HG03095 (cell line): ENCODE data around the gene ANKMY1.

Experiments
- ATAC-seq: cut with Tn5 transposase; IDR thresholded peaks from one replicate; pipeline ENCODE4 v1.9.1; 2021; ENCODE audit warnings: moderate library complexity; ENCODE audit not compliant: unreplicated experiment

ANKMY1 gene

DNA sequence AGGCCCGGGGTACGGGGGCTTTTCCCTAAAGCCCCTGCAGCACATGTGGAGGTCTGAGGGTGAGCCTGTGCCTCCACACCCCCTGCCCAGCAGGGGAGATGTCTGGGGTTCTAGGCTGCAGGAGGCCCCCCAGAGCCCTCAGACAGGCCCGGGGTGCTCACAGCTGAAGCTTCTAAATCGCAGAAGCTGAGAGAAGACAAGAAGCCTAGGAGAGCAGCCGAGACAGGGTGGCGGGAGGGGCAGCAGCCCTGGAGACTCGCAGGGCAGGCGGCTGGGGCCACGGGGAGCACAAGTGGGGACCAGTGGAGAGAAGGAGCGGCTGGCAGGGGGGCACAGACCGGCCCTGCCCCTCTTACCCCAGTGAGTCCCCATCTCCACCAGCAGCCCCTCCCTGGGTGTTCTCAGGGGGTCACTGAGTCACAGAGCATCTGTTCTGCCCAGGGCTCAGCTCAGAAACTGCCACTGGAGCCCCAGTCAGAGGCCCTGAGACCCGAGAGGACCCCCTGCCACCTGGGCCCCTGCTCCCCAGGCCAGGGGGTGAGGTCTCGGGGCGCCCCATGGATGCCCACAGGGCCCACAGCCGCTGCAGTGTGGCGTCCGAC, 96.2 kb downstream of the ANKMY1 start:
- no peak for ATAC-seq

DNA sequence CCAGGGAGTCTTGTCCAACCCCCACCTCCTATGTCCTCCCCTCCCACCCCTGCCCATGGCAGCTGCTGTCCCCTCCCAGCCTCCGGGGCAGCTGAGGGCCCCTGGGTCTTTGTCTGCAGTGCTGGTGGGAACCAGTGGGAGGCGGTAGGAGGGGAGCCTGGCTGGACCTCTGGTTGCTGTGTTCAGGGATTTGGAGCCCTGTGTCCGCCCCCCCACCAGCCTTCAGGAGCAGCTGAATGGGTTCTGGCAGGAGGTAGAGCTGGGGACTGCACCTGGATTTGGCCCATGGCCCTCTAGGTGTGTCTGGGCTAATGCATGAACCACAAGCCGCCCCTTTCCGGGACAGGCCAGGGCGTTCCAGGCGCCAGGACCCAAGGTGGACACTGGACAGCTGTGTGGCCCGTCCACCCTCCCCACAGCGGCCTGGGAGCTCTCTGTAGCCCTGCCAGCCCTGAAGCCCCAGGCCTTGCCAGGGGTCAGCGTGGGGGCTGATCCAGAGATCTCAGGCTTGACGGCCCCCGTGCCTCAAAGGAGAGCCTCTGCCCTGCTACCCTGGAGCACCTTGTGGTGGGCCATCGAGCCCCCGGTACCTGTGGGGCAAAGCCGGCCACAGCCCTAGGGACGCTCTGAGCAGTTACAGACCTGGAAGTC, 96.9 kb downstream of the ANKMY1 start:
- no peak for ATAC-seq

- ATAC-seq = no peak
Measured at GRCh38 chr2:240460253-240460711, 97.5 kb downstream of the ANKMY1 start.

GRCh38 chr2:240459401-240460252, 98.2 kb downstream of the ANKMY1 start:
- ATAC-seq = no peak

- ATAC-seq = no peak
Measured at GRCh38 chr2:240458900-240459391, 98.8 kb downstream of the ANKMY1 start.

DNA sequence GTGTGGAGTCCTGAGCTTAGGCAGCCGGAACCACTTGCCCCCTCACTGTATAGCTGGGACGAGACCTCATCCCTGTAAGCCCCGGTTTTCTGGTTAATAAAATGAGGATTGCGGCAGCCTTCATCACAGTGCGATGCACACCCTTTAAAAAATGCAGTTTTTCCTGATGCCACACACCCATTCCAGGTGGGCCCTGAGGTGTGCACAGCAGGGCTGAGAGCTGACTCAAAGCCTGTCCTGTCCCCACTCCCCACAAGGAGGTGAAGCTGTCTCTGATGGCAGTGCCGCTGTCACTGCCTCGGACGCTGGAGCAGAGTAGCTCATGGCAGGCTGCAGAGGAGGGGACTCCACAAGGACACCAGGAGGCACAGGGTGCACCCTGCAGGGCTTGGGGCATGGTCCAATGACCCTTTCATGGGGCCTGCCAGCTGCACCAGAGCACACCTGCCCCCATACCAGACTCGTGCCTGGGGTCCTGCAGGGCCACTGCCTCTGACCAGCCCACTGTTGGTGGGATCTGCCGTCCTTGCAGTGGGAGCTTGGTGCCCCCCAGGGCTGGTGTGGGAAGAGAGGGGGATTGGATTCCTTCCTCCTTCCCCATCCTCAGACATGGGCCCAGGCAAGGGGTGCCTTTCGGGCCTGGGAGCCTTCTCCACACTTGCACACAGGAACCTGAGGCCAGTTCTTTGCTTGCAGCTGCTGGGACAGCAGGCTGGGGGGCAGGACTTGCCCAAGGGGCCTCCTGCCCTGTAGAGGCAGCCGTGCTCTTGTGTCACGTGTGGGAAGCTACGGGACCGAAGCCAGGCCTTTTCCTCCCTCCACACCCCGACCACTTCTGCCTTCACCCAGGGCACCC, 99.5 kb downstream of the ANKMY1 start:
- ATAC-seq = no peak

GRCh38 chr2:240457223-240458043, 100.4 kb downstream of the ANKMY1 start:
- no peak for ATAC-seq

DNA sequence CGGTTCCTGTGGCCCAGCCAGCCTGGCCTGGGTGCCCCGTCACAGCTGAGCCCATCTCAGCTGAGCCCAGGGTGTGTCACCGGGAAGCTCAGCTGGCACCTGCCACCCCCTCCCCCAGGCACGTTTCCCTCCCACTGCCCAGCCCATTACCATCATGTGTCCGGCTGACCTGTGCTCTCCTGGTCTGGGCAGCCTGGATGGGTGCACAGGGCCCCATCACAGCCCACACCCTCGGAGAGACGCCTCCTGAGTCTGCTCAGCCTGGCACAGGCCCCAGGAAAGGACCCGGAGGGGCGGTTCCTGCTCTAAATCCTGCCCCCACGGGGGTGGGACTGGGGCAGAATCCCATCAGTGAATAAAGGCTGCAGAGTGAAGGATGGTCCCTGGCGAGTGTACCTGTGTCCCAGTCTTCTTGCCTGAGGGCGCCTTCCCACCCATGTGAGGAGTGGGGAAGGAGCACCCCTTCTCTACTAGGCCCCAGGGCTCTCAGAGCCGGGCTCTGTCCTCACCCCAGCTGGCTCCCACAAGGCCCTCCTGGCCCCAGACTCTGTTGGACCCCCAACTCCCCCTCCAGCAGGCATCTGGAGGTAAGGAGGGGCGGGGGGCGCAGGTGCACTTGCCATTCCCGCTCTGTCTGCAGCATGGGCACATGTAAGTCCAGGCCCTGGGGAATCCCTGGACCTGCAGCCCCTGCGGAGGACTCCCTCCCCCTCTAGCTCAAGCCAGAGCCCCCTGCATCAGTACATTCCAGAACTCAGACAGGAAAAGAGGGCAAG, 101.2 kb downstream of the ANKMY1 start:
- no peak for ATAC-seq

DNA sequence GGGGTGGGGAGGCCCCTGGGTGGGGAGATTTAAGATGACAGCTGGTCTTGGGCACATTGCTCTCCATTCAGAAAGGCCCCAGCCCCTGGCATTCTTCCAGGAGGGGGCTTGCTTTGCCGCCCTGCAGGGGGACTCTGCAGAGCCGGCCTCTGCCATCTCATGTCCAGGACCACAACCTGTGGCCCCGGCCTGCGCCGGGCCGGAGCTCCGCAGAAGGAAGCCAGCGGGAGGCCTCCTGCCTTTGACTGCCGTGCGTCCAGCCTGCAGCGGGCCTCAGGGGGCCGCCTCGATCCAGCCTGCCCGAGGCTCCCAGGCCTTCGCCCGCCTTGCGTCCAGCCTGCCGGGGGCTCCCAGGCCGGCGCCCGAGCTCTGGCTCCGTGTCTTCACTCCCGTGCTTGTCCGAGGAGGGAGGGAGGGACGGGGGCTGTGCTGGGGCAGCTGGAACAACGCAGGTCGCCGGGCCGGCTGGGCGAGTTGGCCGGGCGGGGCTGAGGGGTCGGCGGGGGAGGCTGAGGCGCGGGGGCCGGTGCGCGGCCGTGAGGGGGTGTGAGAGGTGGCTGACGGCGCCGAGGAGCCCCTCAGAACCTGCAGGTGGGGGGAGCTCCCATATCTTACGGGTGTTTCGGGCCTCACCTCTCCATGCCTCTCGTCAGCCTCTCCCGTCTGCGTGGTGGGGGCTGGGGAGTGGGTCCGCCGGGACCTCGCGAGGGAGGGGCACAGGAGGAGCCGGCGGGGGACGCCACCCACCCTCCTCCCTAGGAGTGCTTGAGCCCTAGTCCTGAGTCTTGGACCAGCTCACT, 101.9 kb downstream of the ANKMY1 start:
- no peak for ATAC-seq

DNA sequence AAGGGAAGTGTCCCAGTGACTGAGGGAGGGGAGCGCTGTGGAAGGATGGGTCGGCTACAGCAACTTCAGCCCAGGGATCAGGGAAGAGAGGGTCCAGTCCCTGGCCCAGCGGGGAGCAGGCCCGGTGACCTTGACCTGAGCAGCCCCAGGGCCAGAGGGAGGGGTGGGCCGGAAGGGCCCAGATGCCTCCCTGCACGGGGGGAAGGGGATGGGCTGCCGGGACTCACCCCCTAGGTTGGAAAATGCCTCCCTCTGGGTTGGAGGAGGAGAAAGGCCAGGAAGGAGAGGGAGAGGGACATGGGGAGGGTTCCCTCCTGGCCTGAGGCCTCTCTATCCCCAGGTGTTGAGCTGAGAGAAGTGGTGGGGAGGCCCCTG, 102.5 kb downstream of the ANKMY1 start:
- no peak for ATAC-seq

GRCh38 chr2:240454106-240454901, 103.5 kb downstream of the ANKMY1 start:
- ATAC-seq = no peak

- no peak for ATAC-seq
Measured at GRCh38 chr2:240453461-240454105, 104.2 kb downstream of the ANKMY1 start.

GRCh38 chr2:240452462-240453256, 105.1 kb downstream of the ANKMY1 start:
- ATAC-seq = no peak

DNA sequence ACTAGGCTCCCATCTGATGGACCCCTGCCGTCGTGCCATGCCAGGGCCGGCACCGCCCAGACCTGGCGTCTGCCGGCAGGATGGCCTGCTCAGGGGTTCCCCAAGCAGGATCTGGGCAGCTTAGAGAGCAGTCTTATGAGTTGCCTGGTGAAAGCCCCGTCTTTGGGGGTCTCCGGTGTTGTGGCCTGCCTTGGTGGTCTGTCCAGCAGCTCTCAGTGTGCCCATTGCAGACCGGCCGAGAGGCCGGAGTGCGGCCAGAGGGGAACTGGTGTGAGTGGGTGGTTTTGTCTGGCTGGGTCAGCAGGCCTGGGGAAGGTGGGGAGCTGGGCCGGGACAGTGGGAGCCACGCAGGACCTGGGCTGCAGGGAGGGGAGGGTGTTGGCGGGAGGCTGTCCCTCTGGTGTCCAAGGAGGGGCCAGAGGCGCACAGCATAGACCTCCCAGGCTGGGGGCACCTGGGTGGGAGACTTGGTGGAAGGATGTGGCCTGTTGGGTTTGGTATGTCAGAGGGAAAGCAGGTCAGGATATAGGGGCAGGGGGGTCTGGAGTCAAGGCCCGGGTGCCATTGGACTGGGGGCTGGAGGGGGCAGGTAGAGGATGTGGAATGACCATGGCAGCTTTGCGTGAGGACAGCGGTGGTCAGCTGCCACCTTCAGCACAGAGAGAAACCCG, 105.9 kb downstream of the ANKMY1 start:
- ATAC-seq = no peak

GRCh38 chr2:240451108-240451611, 106.6 kb downstream of the ANKMY1 start:
- ATAC-seq = no peak
